Nephron (organoid): ENCODE results near the gene IGF2.

Source experiments
- H3K27ac Mint-ChIP-seq, 3 experiments: 2 replicates each; pipeline ENCODE4 v1.8.0; 2020; ENCODE audit warnings: mixed read lengths in 3 of 3, mild to moderate bottlenecking in 2 of 3, moderate library complexity in 1 of 3
- H3K27me3 Mint-ChIP-seq: 2 replicates; pipeline ENCODE4 v1.8.0; 2021; ENCODE audit warnings: low read depth, mild to moderate bottlenecking, moderate library complexity, mixed read lengths
- H3K36me3 Mint-ChIP-seq: 2 replicates; pipeline ENCODE4 v1.8.0; 2020; ENCODE audit warnings: low read depth, mixed read lengths
- H3K4me1 Mint-ChIP-seq: 2 replicates; pipeline ENCODE4 v1.8.0; 2020; ENCODE audit warnings: mixed read lengths
- H3K4me3 Mint-ChIP-seq, 3 experiments: 2 replicates each; pipeline ENCODE4 v1.8.0; 2020; ENCODE audit warnings: mild to moderate bottlenecking in 3 of 3, mixed read lengths in 3 of 3, moderate library complexity in 2 of 3
- H3K9me3 Mint-ChIP-seq: 2 replicates; pipeline ENCODE4 v1.8.0; 2020; ENCODE audit warnings: mixed read lengths
- TF ChIP-seq, protein P1 (sequence below), 3 experiments: fragments of 200-600 bp; sonication (generic); IDR thresholded peaks; one replicate each; pipeline ENCODE4 v1.5.0; 2021; ENCODE audit warnings: antibody characterized with exemption in 3 of 3; ENCODE audit not compliant: unreplicated experiment in 3 of 3

Gene IGF2

GRCh38 chr11:2143799-2144543 is 4.8 kb upstream of the IGF2 start:
- Mint-ChIP-seq H3K4me3 (peak overlapping the region; percentile 85 to 93 (median 92)), H3K9me3 (no peaks in the 10 kb centered on the region), H3K4me1 (peaks cover 31% of the 10 kb centered on the region), H3K27me3 (peaks cover 90% of the 10 kb centered on the region), H3K27ac (peak overlapping the region; percentile 96 to 99 (median 98)), H3K36me3 (peaks cover 4% of the 10 kb centered on the region)
- TF ChIP-seq, protein P1, sequence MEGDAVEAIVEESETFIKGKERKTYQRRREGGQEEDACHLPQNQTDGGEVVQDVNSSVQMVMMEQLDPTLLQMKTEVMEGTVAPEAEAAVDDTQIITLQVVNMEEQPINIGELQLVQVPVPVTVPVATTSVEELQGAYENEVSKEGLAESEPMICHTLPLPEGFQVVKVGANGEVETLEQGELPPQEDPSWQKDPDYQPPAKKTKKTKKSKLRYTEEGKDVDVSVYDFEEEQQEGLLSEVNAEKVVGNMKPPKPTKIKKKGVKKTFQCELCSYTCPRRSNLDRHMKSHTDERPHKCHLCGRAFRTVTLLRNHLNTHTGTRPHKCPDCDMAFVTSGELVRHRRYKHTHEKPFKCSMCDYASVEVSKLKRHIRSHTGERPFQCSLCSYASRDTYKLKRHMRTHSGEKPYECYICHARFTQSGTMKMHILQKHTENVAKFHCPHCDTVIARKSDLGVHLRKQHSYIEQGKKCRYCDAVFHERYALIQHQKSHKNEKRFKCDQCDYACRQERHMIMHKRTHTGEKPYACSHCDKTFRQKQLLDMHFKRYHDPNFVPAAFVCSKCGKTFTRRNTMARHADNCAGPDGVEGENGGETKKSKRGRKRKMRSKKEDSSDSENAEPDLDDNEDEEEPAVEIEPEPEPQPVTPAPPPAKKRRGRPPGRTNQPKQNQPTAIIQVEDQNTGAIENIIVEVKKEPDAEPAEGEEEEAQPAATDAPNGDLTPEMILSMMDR (IDR thresholded peaks at IDR 0.05; ENCODE audit: unreplicated experiment in 3 of 3), result peak in 1 of 3 experiments; percentile 27

- Mint-ChIP-seq H3K4me3 (peak overlapping the region; percentile 85 to 93 (median 92)), H3K27ac (peak overlapping the region; percentile 96 to 99 (median 98)), H3K36me3 (peaks cover 4% of the 10 kb centered on the region), H3K27me3 (peaks cover 86% of the 10 kb centered on the region), H3K4me1 (peaks cover 25% of the 10 kb centered on the region), H3K9me3 (no peaks in the 10 kb centered on the region)
- TF ChIP-seq, protein P1 (IDR thresholded peaks at IDR 0.05; ENCODE audit: unreplicated experiment in 3 of 3), result no peak
Observed at GRCh38 chr11:2143477-2143798, 4.2 kb upstream of the IGF2 start.

GRCh38 chr11:2142762-2143202 is 3.6 kb upstream of the IGF2 start:
- H3K9me3 Mint-ChIP-seq, result no peaks in the 10 kb centered on the region
- peaks cover 4% of the 10 kb centered on the region for H3K36me3 Mint-ChIP-seq
- H3K27me3 Mint-ChIP-seq, result peaks cover 84% of the 10 kb centered on the region
- peak overlapping the region; percentile 96 to 99 (median 98) for H3K27ac Mint-ChIP-seq
- peak overlapping the region; percentile 85 to 93 (median 92) for H3K4me3 Mint-ChIP-seq
- H3K4me1 Mint-ChIP-seq, result peaks cover 19% of the 10 kb centered on the region
- TF ChIP-seq, protein P1 (IDR thresholded peaks at IDR 0.05; ENCODE audit: unreplicated experiment in 3 of 3), result no peak

- Mint-ChIP-seq H3K27ac (peak overlapping the region; percentile 96 to 99 (median 98)), H3K36me3 (peaks cover 4% of the 10 kb centered on the region), H3K4me3 (peak overlapping the region; percentile 85 to 93 (median 92)), H3K4me1 (peaks cover 19% of the 10 kb centered on the region), H3K9me3 (no peaks in the 10 kb centered on the region), H3K27me3 (peaks cover 84% of the 10 kb centered on the region)
- TF ChIP-seq, protein P1 (IDR thresholded peaks at IDR 0.05; ENCODE audit: unreplicated experiment in 3 of 3), result no peak
Observed at GRCh38 chr11:2142300-2142759, 3.1 kb upstream of the IGF2 start.

DNA sequence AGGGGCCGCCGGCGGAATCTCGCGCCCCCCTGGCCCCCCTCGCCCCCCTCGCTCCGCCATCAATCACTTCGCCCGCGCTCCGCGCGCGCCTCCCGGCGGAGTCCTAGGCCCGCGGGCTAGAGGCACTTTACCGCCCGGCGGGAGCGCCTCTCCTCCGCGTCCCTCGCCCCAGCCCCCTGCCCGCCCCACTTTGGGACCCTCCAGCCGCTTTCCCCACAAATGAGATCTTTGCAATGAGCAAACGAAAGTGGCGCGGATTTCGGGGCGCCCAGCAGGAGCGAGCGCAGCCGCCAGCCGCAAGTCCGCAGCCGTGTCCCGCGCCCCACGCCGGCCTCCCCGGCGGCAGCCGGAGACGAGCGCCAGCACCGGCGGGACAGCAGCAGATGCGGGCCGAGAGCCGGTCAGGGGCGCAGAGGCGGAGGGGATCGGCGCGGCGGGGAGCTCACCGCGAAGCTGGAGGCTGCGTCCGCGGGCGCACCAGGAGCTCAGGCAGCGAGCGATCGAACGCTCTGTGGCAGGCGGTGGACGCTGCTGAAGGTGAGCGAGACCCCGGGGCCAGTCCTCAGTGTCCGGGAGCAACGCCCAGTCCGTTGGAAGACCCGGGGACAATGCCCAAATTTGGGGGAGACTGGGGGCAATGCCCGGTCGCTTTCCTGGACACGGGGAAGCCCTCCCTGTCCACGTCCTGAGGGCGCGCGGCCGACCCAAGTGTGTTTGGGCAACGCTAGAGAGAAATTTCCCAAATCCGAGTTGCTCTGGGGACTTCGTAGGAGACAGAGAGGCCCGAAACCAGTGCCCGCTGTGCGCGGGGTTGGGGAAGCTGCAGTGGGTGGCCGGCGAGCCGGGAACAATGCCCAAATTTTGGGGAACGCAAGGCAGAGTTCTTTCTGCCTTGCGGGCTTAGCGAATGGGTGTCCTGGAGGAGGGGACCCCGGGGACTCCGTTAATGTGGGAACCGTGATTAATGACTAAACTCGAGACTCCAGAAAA is 1.5 kb upstream of the IGF2 start:
- Mint-ChIP-seq H3K9me3 (no peaks in the 10 kb centered on the region), H3K27ac (peak overlapping the region; percentile 96 to 99 (median 98)), H3K36me3 (peaks cover 14% of the 10 kb centered on the region), H3K4me3 (peak overlapping the region; percentile 85 to 93 (median 92)), H3K27me3 (peaks cover 84% of the 10 kb centered on the region), H3K4me1 (peaks cover 17% of the 10 kb centered on the region)
- TF ChIP-seq, protein P1 (IDR thresholded peaks at IDR 0.05; ENCODE audit: unreplicated experiment in 3 of 3), result no peak
